Mucosa of descending colon (tissue), 3 donors: ENCODE results near the gene CDH4. TPM values are rescaled to one million over a fixed set of nuclear protein-coding genes. Genes with fewer than 3 reads are reported as not detected.

ENCODE experiments used
- ATAC-seq: fragments of 200-7000 bp; cut with Tn5 transposase; one replicate; pipeline ENCODE4 v1.9.1; 2020; ENCODE audit warnings: mild to moderate bottlenecking, moderate library complexity
- DNase-seq, 3 donors: peaks; one replicate each; pipeline ENCODE4 v3.0.0-alpha.2; 2020
- H3K36me3 ChIP-seq: fragments of 200-600 bp; one replicate; pipeline ENCODE4 v1.8.0; 2021; ENCODE audit warnings: low read depth, mild to moderate bottlenecking
- H3K4me1 ChIP-seq: fragments of 200-600 bp; one replicate; pipeline ENCODE4 v1.8.0; 2021; ENCODE audit warnings: low read depth, mild to moderate bottlenecking
- H3K4me3 ChIP-seq: fragments of 200-600 bp; one replicate; pipeline ENCODE4 v1.8.0; 2021; ENCODE audit warnings: mild to moderate bottlenecking
- H3K9me3 ChIP-seq: fragments of 200-600 bp; one replicate; pipeline ENCODE4 v1.8.0; 2021; ENCODE audit warnings: mild to moderate bottlenecking
- intact Hi-C, 2 donors: fragments of 100-400 bp; cut with DNase I in 1 of 2; cut with micrococcal nuclease in 1 of 2; formaldehyde crosslinking; loops; one replicate each; pipeline versions ENCODE4 v1.11.0 to v1.11.1; 2022; cut with DNase I, micrococcal nuclease
- total RNA-seq, 3 donors: library from RNA; stranded (reverse); fragmentation: NEBNext Ultra II Directional in 2 of 3; extraction: Animal tissue kit (Norgen Biotek cat#: 25700) in 2 of 3; gene quantifications; one replicate each; pipeline versions ENCODE4 v1.2.1 to v1.2.4, GENCODE V29; 2021 to 2023
- TF ChIP-seq, protein P1 (sequence below): fragments of 200-600 bp; IDR thresholded peaks from one replicate; pipeline ENCODE4 v1.8.0; 2022; ENCODE audit warnings: antibody characterized with exemption, mild to moderate bottlenecking
- donor health status: DM: no; HTN: no; CAD: no; lungs with moderate emphysema.
- donor health status: DM: no; HTN: no; CAD: no.
- donor health status: DM: no; HTN: yes; CAD: no.

CDH4 gene
- total RNA-seq, 3 donors from 2014 or later, result 0.16 TPM; not detected in 2

GRCh38 chr20:61284752-61285151 lies 32.7 kb downstream of the CDH4 start:
- DNase-seq (no peak), ATAC-seq (no peak)
- TF ChIP-seq, protein P1, sequence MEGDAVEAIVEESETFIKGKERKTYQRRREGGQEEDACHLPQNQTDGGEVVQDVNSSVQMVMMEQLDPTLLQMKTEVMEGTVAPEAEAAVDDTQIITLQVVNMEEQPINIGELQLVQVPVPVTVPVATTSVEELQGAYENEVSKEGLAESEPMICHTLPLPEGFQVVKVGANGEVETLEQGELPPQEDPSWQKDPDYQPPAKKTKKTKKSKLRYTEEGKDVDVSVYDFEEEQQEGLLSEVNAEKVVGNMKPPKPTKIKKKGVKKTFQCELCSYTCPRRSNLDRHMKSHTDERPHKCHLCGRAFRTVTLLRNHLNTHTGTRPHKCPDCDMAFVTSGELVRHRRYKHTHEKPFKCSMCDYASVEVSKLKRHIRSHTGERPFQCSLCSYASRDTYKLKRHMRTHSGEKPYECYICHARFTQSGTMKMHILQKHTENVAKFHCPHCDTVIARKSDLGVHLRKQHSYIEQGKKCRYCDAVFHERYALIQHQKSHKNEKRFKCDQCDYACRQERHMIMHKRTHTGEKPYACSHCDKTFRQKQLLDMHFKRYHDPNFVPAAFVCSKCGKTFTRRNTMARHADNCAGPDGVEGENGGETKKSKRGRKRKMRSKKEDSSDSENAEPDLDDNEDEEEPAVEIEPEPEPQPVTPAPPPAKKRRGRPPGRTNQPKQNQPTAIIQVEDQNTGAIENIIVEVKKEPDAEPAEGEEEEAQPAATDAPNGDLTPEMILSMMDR, result no peak
- Histone ChIP-seq H3K36me3 (no peaks in the 10 kb centered on the region), H3K9me3 (peaks cover 3% of the 10 kb centered on the region), H3K4me1 (no peaks in the 10 kb centered on the region), H3K4me3 (no peak overlapping the region)
- intact Hi-C loops, result no loop called here

GRCh38 chr20:61285152-61285645 lies 33.1 kb downstream of the CDH4 start:
- ATAC-seq, result no peak
- peaks cover 3% of the 10 kb centered on the region for H3K9me3 ChIP-seq
- H3K4me3 ChIP-seq, result no peak overlapping the region
- H3K4me1 ChIP-seq, result no peaks in the 10 kb centered on the region
- intact Hi-C loops, result no loop called here
- TF ChIP-seq, protein P1, result no peak
- DNase-seq, result no peak
- H3K36me3 ChIP-seq, result no peaks in the 10 kb centered on the region

GRCh38 chr20:61285691-61286090 lies 33.6 kb downstream of the CDH4 start:
- Histone ChIP-seq H3K36me3 (no peaks in the 10 kb centered on the region), H3K4me1 (no peaks in the 10 kb centered on the region), H3K9me3 (peaks cover 3% of the 10 kb centered on the region), H3K4me3 (no peak overlapping the region)
- TF ChIP-seq, protein P1, result no peak
- intact Hi-C loops, result no loop called here
- DNase-seq, result no peak
- no peak for ATAC-seq

DNA sequence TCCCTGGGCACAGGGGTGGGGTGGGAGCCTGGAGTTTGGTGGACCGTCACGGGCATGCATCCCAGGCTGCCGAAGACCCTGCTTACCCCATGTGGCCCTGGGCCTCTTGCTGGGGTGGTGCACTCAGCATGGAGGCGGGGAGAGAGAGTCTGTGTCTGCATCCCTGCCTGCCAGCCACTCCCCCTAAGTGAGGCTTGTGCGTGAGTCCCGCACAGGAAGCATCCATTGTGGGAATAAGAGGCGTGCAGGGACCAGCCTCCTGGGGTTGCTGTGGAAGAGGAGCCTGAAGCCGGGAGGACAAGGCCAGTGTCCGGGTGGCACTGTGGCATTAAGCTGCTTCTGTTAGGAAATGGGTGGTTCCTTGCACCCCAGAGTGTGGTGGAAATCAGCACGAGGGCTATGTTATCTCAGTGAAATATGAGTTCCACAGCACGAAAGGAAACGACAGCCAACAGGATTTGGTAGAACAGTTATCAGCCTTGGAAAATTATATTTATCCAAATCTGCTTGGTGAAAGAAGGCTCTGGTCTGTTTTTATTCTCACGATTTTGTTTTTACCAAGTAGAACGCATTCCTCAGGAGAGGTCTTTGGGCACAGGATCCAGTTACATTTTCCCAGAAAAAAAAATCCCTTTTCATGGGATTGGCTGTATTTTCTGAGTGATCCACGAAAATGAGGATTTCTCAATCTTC lies 35.7 kb downstream of the CDH4 start:
- ATAC-seq, result no peak
- Histone ChIP-seq H3K4me3 (no peak overlapping the region), H3K9me3 (peaks cover 3% of the 10 kb centered on the region), H3K36me3 (no peaks in the 10 kb centered on the region), H3K4me1 (no peaks in the 10 kb centered on the region)
- intact Hi-C loops, result no loop called here
- DNase-seq, result no peak
- TF ChIP-seq, protein P1, result no peak

- Histone ChIP-seq H3K4me1 (no peaks in the 10 kb centered on the region), H3K4me3 (no peak overlapping the region), H3K9me3 (peaks cover 3% of the 10 kb centered on the region), H3K36me3 (no peaks in the 10 kb centered on the region)
- ATAC-seq, result no peak
- intact Hi-C loops, result no loop called here
- TF ChIP-seq, protein P1, result no peak
- no peak for DNase-seq
Measured at GRCh38 chr20:61288331-61288784, 36.3 kb downstream of the CDH4 start.
